LNCaP clone FGC (cell line): ENCODE results near the gene SIK2.

ENCODE experiments used
- DNase-seq: peaks from one replicate; pipeline ENCODE4 v3.0.0-alpha.2; 2011; ENCODE audit warnings: low read depth
- H3K4me3 ChIP-seq: 2 replicates; pipeline ENCODE4 v1.5.1; 2011; ENCODE audit warnings: mild to moderate bottlenecking, low read depth, low read length, control low read depth
- CTCF ChIP-seq: IDR thresholded peaks from 2 replicates; pipeline ENCODE4 v1.5.1; 2012; ENCODE audit warnings: mild to moderate bottlenecking; ENCODE audit not compliant: control insufficient read depth, insufficient read depth; ENCODE audit errors: extremely low read depth

The SIK2 gene

GRCh38 chr11:111718436-111718835, 116.2 kb downstream of the SIK2 start:
- no peak overlapping the region for H3K4me3 ChIP-seq
- no peak for DNase-seq
- TF ChIP-seq CTCF, result no peak

- no peak overlapping the region for H3K4me3 ChIP-seq
- no peak for DNase-seq
- TF ChIP-seq CTCF, result no peak
Observed at GRCh38 chr11:111718859-111719258, 116.6 kb downstream of the SIK2 start.

- DNase-seq, result no peak
- no peak overlapping the region for H3K4me3 ChIP-seq
- TF ChIP-seq CTCF, result no peak
Observed at GRCh38 chr11:111719379-111719778, 117.1 kb downstream of the SIK2 start.

- no peak for TF ChIP-seq CTCF
- H3K4me3 ChIP-seq, result no peak overlapping the region
- no peak for DNase-seq
Observed at GRCh38 chr11:111720801-111721494, 118.7 kb downstream of the SIK2 start.

GRCh38 chr11:111722501-111722900, 120.3 kb downstream of the SIK2 start:
- TF ChIP-seq CTCF, result no peak
- DNase-seq, result no peak
- H3K4me3 ChIP-seq, result no peak overlapping the region

- DNase-seq, result no peak
- no peak for TF ChIP-seq CTCF
- no peak overlapping the region for H3K4me3 ChIP-seq
Observed at GRCh38 chr11:111723595-111723994, 121.3 kb downstream of the SIK2 start.

- no peak for DNase-seq
- H3K4me3 ChIP-seq, result no peak overlapping the region
- no peak for TF ChIP-seq CTCF
Observed at GRCh38 chr11:111724615-111725129, 122.4 kb downstream of the SIK2 start.
